T-helper 1 cell treated with Interleukin-12 subunit alpha and Interleukin-12 subunit beta and Interleukin-4 antibody, amounts not matched to agents 30 μg/mL and 1 μg/mL, for 36 hours (primary cell): ENCODE data around the gene NOL6.

Source experiments
- H3K27ac Mint-ChIP-seq: one replicate; pipeline ENCODE4 v1.8.0; 2021; ENCODE audit warnings: mild to moderate bottlenecking, mixed read lengths
- H3K27me3 Mint-ChIP-seq: one replicate; pipeline ENCODE4 v1.8.0; 2021; ENCODE audit warnings: low read depth, mixed read lengths
- H3K36me3 Mint-ChIP-seq: one replicate; pipeline ENCODE4 v1.8.0; 2021; ENCODE audit warnings: low read depth, mixed read lengths
- H3K4me1 Mint-ChIP-seq: one replicate; pipeline ENCODE4 v1.8.0; 2021; ENCODE audit warnings: low read depth, mixed read lengths
- H3K4me3 Mint-ChIP-seq: one replicate; pipeline ENCODE4 v1.8.0; 2021; ENCODE audit warnings: mild to moderate bottlenecking, moderate library complexity, mixed read lengths
- H3K9me3 Mint-ChIP-seq: one replicate; pipeline ENCODE4 v1.8.0; 2021; ENCODE audit warnings: mixed read lengths

Gene NOL6

GRCh38 chr9:33447799-33448553 is 25.7 kb downstream of the NOL6 start:
- Mint-ChIP-seq H3K4me1 (peaks cover 41% of the 10 kb centered on the region), H3K27me3 (no peaks in the 10 kb centered on the region), H3K4me3 (peak overlapping the region; percentile 86), H3K9me3 (no peaks in the 10 kb centered on the region), H3K27ac (peak overlapping the region; percentile 83), H3K36me3 (peaks cover 15% of the 10 kb centered on the region)

- peak within 1 kb of the TSS; percentile 97 for H3K4me3 Mint-ChIP-seq
- peaks cover 33% of the 10 kb centered on the region for H3K4me1 Mint-ChIP-seq
- H3K27me3 Mint-ChIP-seq = no peaks in the 10 kb centered on the region
- peaks cover 20% of the 10 kb centered on the region for H3K36me3 Mint-ChIP-seq
- peak within 1 kb of the TSS; percentile 96 for H3K27ac Mint-ChIP-seq
- H3K9me3 Mint-ChIP-seq = no peaks in the 10 kb centered on the region
These were observed 26.6 kb downstream of the NOL6 start, which contains the start of gene AQP3 for GRCh38 chr9:33446946-33447798. AQP3 (minus strand) TSS chr9:33447593; CDS start chr9:33447530, 63 bp downstream.

GRCh38 chr9:33446240-33446945 is 27.3 kb downstream of the NOL6 start:
- H3K36me3 Mint-ChIP-seq = peaks cover 26% of the 10 kb centered on the region
- H3K4me1 Mint-ChIP-seq = peaks cover 38% of the 10 kb centered on the region
- no peaks in the 10 kb centered on the region for H3K9me3 Mint-ChIP-seq
- H3K27ac Mint-ChIP-seq = peak overlapping the region; percentile 96
- no peaks in the 10 kb centered on the region for H3K27me3 Mint-ChIP-seq
- H3K4me3 Mint-ChIP-seq = peak overlapping the region; percentile 97

- Mint-ChIP-seq H3K27me3 (no peaks in the 10 kb centered on the region), H3K4me1 (peaks cover 43% of the 10 kb centered on the region), H3K9me3 (no peaks in the 10 kb centered on the region), H3K4me3 (peak overlapping the region; percentile 97), H3K27ac (peak overlapping the region; percentile 96), H3K36me3 (peaks cover 32% of the 10 kb centered on the region)
These were observed 28.1 kb downstream of the NOL6 start for GRCh38 chr9:33445389-33446239.

- H3K36me3 Mint-ChIP-seq = peaks cover 43% of the 10 kb centered on the region
- peaks cover 52% of the 10 kb centered on the region for H3K4me1 Mint-ChIP-seq
- no peaks in the 10 kb centered on the region for H3K27me3 Mint-ChIP-seq
- H3K9me3 Mint-ChIP-seq = no peaks in the 10 kb centered on the region
- no peak overlapping the region for H3K27ac Mint-ChIP-seq
- H3K4me3 Mint-ChIP-seq = peak overlapping the region; percentile 34
These were observed 30.1 kb downstream of the NOL6 start for GRCh38 chr9:33443464-33444154.

GRCh38 chr9:33443047-33443446 is 30.7 kb downstream of the NOL6 start:
- H3K27ac Mint-ChIP-seq = no peak overlapping the region
- peaks cover 48% of the 10 kb centered on the region for H3K4me1 Mint-ChIP-seq
- H3K4me3 Mint-ChIP-seq = no peak overlapping the region

GRCh38 chr9:33442125-33442524 is 31.6 kb downstream of the NOL6 start:
- Mint-ChIP-seq H3K27ac (no peak overlapping the region), H3K4me3 (no peak overlapping the region), H3K36me3 (peaks cover 45% of the 10 kb centered on the region), H3K27me3 (no peaks in the 10 kb centered on the region), H3K4me1 (peaks cover 51% of the 10 kb centered on the region), H3K9me3 (no peaks in the 10 kb centered on the region)

More at GRCh38 chr9:33443047-33443446, 30.7 kb downstream of the NOL6 start:
- Mint-ChIP-seq H3K9me3 (no peaks in the 10 kb centered on the region), H3K36me3 (peaks cover 43% of the 10 kb centered on the region), H3K27me3 (no peaks in the 10 kb centered on the region)

GRCh38 chr9:33440609-33441008 is 33.1 kb downstream of the NOL6 start:
- no peaks in the 10 kb centered on the region for H3K27me3 Mint-ChIP-seq
- no peak overlapping the region for H3K4me3 Mint-ChIP-seq
- H3K36me3 Mint-ChIP-seq = peaks cover 45% of the 10 kb centered on the region
- no peak overlapping the region for H3K27ac Mint-ChIP-seq
- peaks cover 50% of the 10 kb centered on the region for H3K4me1 Mint-ChIP-seq
- no peaks in the 10 kb centered on the region for H3K9me3 Mint-ChIP-seq

- H3K27me3 Mint-ChIP-seq = no peaks in the 10 kb centered on the region
- no peak overlapping the region for H3K4me3 Mint-ChIP-seq
- H3K27ac Mint-ChIP-seq = peak overlapping the region; percentile 23
- H3K4me1 Mint-ChIP-seq = peaks cover 48% of the 10 kb centered on the region
- H3K9me3 Mint-ChIP-seq = no peaks in the 10 kb centered on the region
- H3K36me3 Mint-ChIP-seq = peaks cover 44% of the 10 kb centered on the region
These were observed 33.5 kb downstream of the NOL6 start for GRCh38 chr9:33440204-33440603.

- Mint-ChIP-seq H3K4me1 (peaks cover 45% of the 10 kb centered on the region), H3K36me3 (peaks cover 41% of the 10 kb centered on the region), H3K27me3 (no peaks in the 10 kb centered on the region), H3K9me3 (no peaks in the 10 kb centered on the region), H3K27ac (no peak overlapping the region), H3K4me3 (no peak overlapping the region)
These were observed 34.0 kb downstream of the NOL6 start for GRCh38 chr9:33439731-33440130.

- peaks cover 45% of the 10 kb centered on the region for H3K4me1 Mint-ChIP-seq
- H3K4me3 Mint-ChIP-seq = no peak overlapping the region
- no peak overlapping the region for H3K27ac Mint-ChIP-seq
- no peaks in the 10 kb centered on the region for H3K9me3 Mint-ChIP-seq
- H3K27me3 Mint-ChIP-seq = no peaks in the 10 kb centered on the region
- peaks cover 36% of the 10 kb centered on the region for H3K36me3 Mint-ChIP-seq
These were observed 34.6 kb downstream of the NOL6 start for GRCh38 chr9:33438926-33439680.

GRCh38 chr9:33437898-33438297 is 35.8 kb downstream of the NOL6 start:
- Mint-ChIP-seq H3K4me3 (no peak overlapping the region), H3K9me3 (no peaks in the 10 kb centered on the region), H3K27me3 (no peaks in the 10 kb centered on the region), H3K4me1 (peaks cover 47% of the 10 kb centered on the region), H3K27ac (no peak overlapping the region), H3K36me3 (peaks cover 29% of the 10 kb centered on the region)

GRCh38 chr9:33437205-33437604 is 36.5 kb downstream of the NOL6 start:
- Mint-ChIP-seq H3K4me1 (peaks cover 47% of the 10 kb centered on the region), H3K27me3 (no peaks in the 10 kb centered on the region), H3K4me3 (no peak overlapping the region), H3K27ac (no peak overlapping the region), H3K36me3 (peaks cover 25% of the 10 kb centered on the region), H3K9me3 (no peaks in the 10 kb centered on the region)
